ENCODE results near the gene TUBGCP5.
"Not testable (repeated sequence)": the region's sequence is repeated elsewhere in the genome, so short reads cannot be mapped to it uniquely, and the experiment has no call there.

Gene TUBGCP5

DNA sequence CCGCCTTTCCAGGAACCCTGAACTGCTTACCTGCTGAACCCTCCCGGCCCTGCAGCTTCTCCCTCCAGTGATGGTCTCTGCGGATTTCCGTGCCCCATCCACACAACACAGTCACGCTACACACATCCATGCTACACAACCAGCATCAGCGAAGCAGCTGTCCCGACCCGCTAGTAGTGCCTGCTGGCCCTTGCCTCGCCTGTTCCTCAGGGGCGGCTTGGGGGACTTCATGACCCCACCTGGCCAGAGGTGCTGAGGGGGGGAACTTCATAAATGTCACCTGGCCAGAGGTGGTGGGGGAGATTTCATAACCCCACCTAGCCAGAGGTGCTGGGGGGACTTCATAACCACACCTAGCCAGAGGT, 530 bp upstream of the TUBGCP5 start:
- FAIRE-seq: no peak

DNA sequence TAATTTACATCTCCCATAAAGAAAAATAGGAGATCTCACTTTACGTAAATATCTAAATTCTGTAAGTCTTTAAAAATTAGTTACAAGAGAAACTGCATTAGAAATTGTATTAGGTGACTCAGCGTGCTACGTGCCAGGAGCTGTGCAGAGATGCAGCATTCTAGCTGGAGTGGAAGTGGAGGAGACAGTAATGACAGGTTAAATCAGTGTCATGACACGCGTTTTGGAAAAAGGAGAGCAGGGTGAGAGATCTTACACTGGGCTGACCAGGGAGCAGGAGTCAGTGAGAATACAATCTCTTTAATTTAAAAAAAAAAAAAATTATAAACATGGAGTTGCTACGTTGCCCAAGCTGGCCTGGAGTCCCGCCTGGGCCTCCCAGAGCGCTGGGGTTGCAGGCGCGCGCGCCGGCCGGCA, 635 bp downstream of the TUBGCP5 start:
- FAIRE-seq: no peak

- no peak for FAIRE-seq
Measured at GRCh38 chr15:23035964-23036566, 3.3 kb downstream of the TUBGCP5 start.

- FAIRE-seq: no peak
Measured at GRCh38 chr15:23033979-23034378, 5.4 kb downstream of the TUBGCP5 start.

- FAIRE-seq: no peak
Measured at GRCh38 chr15:23026218-23026617, 13.2 kb downstream of the TUBGCP5 start.

GRCh38 chr15:23022156-23022555, 17.2 kb downstream of the TUBGCP5 start:
- FAIRE-seq: no peak

GRCh38 chr15:23014394-23015000, 24.9 kb downstream of the TUBGCP5 start:
- FAIRE-seq: no peak

DNA sequence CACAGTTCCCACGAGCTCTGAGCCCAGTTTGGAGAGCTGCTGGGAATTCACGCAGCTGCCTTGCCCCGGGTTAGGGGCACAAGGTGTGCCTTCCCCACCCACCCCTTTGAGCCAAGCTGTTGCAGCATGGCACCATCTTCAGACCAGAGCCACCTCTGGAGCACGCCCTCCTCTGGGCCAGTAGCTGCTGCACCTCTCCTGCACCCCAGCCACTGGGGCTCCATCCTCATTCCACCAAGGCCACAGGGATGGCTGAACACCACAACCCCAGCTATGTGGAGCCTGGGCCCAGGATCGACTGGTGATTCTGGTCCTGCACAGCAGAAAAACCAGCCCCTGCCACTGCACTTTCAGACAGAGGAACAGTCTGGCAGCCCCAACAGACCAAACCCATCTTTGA, 25.7 kb downstream of the TUBGCP5 start:
- FAIRE-seq: no peak

- not testable (repeated sequence) for FAIRE-seq
Measured at GRCh38 chr15:23012616-23013015, 26.8 kb downstream of the TUBGCP5 start.

DNA sequence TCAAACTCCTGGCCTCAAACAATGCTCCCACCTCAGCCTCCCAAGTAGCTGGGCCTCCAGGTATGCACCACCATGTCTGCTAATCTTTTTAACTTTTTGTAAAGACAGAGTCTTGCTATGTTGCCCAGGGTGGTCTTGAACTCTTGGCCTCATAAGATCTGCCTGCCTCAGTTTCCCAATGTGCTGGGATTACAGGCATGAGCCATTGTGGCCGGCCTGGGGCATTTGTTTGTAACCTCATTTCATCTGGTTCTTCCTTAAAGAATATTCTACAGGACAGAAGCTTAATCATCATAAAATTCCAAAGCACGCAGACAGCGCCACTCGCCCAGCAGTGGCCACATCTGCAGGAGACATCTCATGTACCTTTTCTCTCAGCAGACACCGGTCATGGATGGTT, 35.6 kb downstream of the TUBGCP5 start:
- no peak for FAIRE-seq

DNA sequence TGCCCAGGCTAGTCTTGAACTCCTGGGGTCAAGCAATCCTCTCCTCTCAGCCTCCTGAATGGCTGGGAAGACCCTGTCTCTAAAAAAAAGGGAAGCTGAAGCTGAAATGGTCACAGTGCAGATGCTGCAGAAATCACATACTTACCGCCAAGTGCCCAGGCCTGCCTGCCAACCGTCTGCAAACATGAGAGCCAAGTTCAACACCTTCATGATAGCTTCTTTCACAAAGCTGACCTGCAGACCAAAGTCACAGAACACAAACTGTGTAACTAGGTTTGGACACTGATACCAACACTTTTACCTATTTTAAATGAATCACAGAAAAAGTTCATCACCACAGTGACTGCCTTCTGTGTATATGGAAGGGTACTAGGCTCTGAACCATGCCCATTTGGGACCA, 36.4 kb downstream of the TUBGCP5 start:
- FAIRE-seq: no peak

GRCh38 chr15:22995795-22996194, 43.6 kb downstream of the TUBGCP5 start:
- no peak for FAIRE-seq

GRCh38 chr15:22992024-22992326, 47.4 kb downstream of the TUBGCP5 start:
- no peak for FAIRE-seq

DNA sequence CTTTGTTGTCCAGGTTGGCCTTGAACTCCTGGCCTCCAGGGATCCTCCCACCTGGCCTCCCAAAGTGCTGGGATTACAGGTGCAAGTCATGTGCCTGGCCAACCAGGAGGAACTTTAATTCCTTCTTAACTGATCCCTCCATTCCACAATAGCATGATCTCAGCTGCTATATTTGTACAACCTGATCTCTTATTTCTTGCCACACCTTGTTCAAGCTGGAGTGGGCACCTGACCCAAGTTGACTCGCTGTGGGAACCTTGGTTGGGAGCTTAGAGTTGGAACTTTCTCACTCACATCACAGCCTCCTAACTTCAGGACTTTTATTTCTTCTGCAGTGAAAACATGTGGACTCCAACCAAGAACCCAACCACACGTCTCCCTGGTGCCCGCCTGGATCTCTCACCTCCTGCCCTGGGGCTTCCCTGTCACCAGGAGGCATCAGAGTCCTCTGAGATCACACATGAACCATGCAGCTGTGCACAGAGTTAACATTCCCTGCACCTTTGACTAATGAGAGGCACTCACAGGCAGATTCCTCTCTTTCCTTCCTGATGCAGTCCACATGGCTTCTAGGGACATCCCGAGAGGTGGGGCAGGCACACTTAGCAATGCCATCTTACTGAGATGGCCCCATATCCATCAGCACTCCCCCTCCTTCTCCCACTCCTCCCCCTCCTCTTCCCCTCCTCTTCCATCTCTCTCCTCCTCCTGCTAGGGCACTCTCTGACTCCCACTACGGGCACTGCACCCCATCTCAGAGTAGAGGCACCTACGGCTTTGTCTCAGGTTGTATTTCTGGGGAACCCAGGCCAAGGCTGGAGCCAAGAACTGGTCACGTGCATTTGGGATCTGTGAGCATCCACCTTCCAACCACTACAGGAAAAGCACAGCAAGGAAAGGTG, 49.5 kb downstream of the TUBGCP5 start:
- FAIRE-seq: no peak

DNA sequence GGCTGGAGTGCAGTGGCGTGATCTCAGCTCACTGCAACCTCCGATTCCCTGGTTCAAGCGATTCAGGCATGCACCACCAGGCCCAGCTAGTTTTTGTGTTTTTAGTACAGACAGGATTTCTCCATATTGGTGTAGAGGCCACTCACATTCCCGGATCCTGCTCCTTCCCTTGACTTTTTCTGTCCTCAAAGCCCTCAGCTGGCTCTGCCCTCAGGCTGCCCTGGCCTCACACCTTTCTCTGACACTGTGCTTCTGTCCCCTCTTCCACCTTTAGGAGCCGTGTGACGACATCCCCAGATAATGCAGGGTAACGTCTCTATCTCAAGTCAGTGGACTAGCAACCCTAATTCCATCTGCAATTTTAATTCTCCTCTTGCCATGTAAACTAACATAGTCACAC, 50.6 kb downstream of the TUBGCP5 start:
- FAIRE-seq: no peak

- not testable (repeated sequence) for FAIRE-seq
Measured at GRCh38 chr15:22981931-22982330, 57.4 kb downstream of the TUBGCP5 start.

GRCh38 chr15:22981051-22981840, 58.1 kb downstream of the TUBGCP5 start:
- no peak for FAIRE-seq

DNA sequence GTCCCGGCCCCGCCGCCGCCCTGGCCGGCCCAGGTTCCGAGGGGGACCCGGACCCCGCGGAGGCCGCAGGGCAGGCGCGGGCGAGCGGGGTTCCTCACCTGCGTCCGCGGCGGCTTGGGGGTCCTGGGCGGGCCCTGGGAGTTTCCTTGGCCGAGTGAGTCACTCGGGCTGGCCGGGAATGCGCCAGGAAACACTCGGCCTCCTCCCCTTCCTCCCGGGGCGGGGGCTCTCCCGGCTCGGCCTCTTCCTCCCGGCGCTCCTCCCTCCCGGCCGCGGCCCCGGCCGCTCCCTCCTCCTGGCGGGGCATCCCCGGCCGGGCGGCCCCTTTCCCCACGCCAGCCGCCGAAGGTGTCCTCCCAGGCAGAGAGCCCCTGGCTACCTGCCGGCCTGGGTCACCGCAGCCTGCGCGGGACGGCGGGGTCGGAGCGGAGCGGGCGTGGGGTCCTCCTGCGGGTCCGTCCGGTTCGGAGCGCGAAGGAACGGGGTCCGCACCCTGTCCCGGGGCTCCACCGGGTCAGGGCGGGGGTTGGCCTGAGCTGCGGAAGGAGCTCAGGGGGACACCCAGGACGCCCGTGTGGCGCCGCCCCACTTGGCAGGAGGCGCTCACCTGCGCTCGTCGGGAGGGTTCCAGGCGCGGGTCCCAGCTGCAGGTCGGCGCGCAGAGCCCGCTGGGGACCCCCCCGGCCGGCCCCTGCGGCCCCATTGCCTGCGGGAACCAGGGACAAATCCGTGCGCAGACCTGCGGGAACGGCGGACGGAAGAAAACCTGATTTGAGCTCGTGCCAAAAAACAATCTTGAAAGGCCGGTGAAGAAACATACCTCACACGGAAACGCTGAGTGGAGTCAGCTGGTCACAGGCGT, 58.9 kb downstream of the TUBGCP5 start, which contains the start of gene CYFIP1:
TSS of gene CYFIP1 (minus strand) at position 180 of the 862 bp plus-strand sequence. CDS start 33,083 bp downstream, outside the sequence.
- FAIRE-seq: no peak

DNA sequence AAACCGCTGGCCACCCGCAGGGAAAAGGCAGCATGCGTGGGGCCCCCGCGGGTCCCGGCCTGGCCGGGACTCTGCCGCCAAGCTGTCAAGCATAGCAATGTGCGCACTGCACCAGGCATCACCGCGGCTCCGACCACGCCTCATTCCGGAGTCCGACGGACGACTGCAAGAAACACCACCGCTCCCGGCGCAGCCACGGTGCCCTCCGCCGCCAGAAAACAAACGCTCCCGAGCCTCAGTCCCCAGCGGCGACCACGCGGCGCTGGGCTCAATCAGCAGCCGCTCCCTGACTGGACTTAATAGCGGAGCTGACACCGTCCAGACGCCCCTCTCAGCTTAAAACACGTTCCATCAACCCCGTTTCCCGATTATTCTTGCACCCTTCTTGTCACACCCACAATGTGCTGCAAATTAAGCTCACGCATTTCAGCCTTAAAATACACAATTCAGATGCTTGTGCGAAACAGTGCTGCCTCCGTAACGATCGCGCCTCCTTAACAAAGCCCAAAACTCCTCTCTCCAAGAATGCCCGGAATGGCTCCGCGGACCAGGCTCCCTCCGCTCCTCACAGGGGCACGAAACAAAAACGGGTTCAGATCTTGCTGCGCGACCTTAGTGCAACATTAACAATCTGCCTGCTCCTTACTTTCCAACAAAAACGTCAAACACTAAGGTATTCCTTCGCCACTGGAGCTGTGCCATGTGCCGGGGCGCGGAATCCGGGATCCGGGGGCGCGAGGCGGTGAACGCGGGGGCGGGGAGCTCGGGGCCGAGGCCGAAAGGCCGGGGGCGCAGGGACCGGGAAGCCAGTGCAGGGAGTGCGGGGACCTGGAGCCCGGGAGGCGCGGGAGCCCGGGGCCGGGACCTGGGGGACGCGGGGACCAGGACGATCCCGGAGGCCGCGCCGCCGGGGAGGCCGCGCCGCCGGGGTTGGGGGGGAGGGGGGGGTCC, 59.9 kb downstream of the TUBGCP5 start:
- FAIRE-seq: no peak

- no peak for FAIRE-seq
Measured at GRCh38 chr15:22978691-22979237, 60.6 kb downstream of the TUBGCP5 start.

- no peak for FAIRE-seq
Measured at GRCh38 chr15:22974745-22975144, 64.6 kb downstream of the TUBGCP5 start.

Data from endometrium (tissue), 2 donors.